Stimulated activated CD8-positive, alpha-beta memory T cell treated with anti-CD3 and anti-CD28 coated beads, Interleukin-15, amount 100 ng/mL, for 4 hours (primary cell): ENCODE data around the gene CCNT1.
"Not testable (repeated sequence)": the region's sequence is repeated elsewhere in the genome, so short reads cannot be mapped to it uniquely, and the experiment has no call there.

Experiments
- DNase-seq, 2 donors: peaks; one replicate each; pipeline ENCODE4 v3.0.0-alpha.2; 2020; ENCODE audit warnings: low read depth in 2 of 2

The CCNT1 gene

GRCh38 chr12:48691826-48692487, 24.6 kb downstream of the CCNT1 start:
- no peak for DNase-seq

DNA sequence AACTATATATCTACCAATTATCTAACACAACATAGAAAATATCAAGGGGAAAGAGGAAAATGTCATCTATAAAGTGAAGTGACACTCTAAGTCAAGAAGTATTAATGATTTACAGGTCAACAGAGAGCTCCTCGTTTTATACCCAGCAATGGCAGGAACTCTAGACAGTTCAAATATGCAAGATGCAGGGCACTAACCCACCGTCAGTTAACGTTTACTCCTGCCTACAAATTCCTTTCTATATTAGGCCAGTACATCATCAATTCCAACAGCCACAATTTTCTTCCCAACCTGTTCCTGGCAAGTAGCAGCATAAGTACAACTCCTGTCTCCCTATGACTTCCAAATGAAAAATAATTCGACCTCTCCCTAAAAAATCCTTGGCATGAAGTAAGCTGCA, 25.5 kb downstream of the CCNT1 start:
- no peak for DNase-seq

DNA sequence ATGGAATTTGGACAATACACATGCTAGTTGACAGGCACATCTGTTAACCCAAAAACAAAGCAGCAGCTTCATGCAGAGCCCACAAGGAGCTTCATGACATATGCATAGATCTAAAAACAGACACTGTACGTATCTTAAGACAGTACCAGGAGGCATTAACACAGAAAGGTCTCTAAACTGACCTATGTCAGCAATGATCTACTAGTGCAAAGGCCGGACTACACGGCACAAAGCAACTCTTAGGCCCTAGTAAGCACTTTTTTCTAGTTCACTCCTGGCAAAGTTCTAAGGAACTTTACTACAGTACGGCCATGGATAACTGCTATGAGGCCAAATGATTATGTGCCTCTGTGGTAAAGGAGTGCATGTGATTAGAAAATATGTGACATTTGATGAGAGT, 26.1 kb downstream of the CCNT1 start:
- DNase-seq, result no peak

GRCh38 chr12:48688836-48689235, 27.7 kb downstream of the CCNT1 start:
- DNase-seq, result no peak

DNA sequence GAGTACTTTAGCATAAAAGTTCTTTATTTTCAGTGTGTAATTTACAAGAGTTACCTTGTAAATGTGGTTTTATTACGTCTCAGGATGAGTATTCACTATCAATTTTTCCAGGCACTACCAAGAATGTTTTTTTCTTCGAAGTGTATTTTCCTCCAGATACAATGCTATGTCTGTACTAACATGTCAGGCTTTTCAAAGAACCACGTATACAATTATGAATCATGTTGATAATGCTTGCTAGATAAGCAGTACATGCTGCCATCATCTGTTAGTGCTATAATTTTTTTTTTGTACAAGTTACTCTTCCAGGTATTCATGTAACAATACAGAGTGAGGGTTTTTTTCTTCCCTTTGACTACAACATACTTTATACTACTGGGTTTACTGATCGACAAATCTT, 28.9 kb downstream of the CCNT1 start:
- DNase-seq, result no peak

- DNase-seq, result no peak
Observed at GRCh38 chr12:48686615-48687334, 29.7 kb downstream of the CCNT1 start.

DNA sequence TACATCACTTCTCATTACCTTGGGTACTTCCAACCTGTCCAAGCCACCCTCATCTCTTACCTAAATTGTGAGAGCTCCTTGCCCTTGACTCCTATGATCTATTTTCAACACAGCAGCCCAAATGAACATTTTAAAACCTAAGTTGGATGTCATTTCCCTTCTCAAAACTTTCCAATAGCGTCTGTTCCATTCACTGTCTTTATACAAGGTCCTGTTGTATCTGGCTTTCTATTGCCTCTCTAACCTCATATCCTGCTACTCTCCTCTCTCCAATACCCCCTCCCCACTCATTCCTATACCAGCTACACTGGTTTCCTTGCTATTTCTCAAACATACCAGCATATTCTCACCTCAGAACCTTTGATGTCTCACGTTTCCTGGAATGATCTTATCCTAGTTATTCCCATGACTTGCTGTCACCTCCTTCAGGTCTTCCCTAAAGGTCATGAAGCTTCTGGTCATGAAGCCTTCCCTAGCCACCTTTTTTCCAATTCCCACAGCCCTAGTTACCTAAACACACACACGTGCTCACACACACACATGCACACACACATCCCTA, 30.4 kb downstream of the CCNT1 start:
- no peak for DNase-seq

GRCh38 chr12:48683534-48683933, 33.0 kb downstream of the CCNT1 start:
- no peak for DNase-seq

DNA sequence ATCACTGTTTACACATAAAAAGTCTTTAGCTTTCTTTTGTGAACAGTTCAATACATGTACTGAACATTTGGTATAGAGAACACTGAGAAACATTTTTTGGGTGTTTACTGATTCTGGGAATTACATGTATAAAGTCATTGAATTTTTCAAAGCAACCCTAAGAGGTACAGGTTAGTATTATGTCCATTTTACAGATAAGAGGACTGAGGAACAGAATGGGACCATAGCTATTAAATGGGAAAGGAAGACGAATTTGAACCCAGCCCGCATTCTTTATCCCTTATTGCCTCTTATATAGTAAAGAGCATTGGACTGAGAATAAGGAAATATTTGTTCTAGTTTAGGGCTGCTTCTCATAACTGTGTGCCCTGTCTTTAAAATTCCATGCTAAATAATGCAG, 33.6 kb downstream of the CCNT1 start:
- DNase-seq, result no peak

DNA sequence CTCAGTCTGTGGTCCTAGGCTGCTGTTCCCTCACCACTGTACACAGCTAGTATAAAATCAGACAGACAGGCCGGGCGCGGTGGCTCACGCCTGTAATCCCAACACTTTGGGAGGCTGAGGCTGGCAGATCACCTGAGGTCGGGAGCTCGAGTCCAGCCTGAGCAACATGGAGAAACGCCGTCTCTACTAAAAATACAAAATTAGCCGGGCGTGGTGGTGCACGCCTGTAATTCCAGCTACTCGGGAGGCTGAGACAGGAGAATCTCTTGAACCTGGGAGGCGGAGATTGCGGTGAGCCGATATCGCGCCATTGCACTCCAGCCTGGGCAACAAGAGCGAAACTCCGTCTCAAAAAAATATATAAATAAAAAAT, 34.0 kb downstream of the CCNT1 start:
- DNase-seq, result not testable (repeated sequence)

DNA sequence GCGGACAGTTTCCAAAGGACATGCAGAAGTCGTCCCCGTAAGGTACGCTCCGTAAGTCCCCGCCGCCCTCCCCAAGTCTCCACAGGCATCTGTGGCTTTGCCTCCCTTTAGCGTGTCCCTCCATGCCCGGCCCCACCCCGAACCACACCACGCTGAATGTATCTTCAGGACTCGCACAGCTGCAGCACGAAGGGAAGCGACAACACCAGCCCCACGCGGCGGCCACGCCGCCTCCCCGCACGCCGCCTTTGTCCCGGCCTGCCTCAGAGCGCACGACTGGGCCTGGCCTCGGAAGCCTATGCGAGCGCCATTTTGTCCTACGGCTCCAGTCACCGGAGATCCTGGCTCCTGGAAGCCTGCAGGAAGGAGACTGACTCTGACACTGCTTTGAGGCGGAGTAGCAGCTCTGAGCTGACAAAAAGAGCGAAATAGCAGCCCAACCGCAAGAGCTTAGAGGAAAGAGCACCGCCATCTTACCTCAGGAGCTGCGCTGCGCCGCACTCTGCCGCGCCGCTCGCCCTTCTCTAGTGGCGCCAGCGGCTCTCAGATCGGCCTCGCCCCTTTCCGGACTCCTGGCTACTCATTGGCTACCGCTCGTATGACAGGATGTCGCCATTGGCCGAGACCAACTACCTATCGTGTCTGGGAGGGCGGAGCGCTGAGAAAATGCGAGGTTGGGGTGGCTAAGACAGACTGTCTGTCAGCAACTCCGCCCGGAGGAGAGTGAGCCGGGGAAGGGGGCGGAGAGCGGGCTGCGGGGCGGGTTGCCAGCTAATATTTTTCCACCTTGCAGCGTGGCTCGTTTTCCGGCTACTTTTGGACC, 34.6 kb downstream of the CCNT1 start, which contains the start of gene KANSL2:
Gene KANSL2, minus strand, starts transcription at position 529 of the 823 bp plus-strand sequence. CDS start 606 bp downstream, outside the sequence.
- DNase-seq, result peak; percentile 93 to 98

DNA sequence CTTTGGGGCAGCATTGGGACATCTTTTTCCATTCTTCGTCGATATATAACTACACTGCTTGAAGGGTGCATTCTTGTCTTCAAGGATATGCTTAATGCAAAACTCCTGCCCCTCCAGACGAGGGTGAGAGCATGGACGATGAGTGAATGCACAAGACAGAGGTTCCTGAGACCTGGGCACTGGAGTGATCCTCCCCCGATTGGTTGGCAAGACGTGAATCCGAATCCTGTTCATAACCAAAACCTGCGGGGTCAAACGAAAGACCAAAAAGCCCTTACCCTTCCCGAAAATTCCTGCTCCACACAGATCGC, 35.2 kb downstream of the CCNT1 start:
- no peak for DNase-seq

GRCh38 chr12:48680861-48681260, 35.6 kb downstream of the CCNT1 start:
- DNase-seq, result no peak

DNA sequence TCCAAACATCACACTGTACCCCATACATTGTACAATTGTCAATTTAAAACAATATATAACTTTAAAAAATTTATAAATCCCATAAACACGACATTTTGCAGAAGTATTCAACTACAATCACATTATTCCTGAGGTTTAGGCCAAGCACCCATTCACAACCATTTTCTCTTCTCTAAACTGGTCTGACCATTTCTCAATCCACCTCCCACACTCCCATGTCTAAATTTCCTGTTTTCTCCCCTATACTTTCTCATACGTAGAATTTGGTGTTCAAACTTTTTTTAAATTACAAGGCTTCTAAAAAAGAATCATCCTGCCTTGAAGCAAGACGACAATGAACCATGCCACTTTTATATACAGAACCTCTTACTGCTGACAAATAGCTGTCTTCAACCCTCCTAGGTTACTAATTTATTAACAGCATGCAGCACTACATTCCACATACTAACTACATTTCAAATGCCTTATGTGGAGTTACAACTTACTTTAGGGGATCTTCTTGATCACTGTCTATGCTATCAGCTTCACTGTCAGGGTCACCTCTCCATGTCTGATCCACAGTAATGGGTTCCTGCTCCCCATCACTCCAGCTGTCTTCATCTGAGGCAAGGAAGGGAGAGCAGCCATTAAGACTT, 37.8 kb downstream of the CCNT1 start:
- no peak for DNase-seq

DNA sequence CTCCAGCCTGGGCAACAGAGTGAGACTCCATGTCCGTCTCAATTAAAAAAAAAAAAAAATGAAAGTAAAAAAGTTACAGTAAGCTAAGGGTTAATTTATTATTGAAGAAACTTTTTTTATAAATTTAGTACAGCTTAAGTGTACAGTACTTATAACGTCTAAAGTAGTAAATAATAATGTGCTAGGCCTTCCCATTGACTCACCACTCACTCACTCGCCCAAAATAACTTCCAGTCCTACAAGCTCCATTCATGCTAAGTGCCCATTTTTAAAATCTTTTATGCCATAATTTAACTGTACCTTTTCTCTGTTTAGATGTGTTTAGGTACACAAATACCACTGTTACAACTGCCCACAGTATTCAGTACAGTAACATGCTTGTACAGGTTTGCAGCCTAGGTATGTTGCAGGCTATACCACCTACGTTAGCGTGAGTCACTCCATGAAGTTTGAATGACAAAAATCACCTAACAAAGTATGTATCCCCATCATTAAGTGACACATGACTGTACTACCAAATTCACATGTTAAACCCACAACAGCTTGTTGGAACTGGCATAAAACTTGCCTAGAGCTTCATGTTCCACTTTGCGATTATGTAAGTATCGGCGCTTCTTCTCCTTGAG, 45.2 kb downstream of the CCNT1 start:
- no peak for DNase-seq

DNA sequence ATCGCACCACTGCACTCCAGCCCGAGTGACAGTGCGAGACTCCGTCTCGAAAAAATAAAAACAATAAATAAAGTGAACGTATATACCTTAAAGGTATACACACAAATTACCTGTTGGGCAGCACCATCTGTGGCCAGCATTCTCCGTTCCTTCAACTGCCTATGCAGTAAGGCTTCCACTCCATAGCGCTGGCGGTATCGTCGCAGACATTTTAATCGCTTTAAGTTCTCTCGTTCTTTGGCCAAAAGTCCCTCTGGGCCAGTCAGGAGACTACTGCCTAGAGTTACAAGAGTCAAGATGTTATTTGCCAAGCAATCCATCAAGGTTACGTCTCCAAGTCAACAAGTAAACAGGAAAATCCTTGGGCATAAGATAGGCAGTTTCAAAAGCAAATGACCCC, 47.5 kb downstream of the CCNT1 start:
- DNase-seq, result no peak

DNA sequence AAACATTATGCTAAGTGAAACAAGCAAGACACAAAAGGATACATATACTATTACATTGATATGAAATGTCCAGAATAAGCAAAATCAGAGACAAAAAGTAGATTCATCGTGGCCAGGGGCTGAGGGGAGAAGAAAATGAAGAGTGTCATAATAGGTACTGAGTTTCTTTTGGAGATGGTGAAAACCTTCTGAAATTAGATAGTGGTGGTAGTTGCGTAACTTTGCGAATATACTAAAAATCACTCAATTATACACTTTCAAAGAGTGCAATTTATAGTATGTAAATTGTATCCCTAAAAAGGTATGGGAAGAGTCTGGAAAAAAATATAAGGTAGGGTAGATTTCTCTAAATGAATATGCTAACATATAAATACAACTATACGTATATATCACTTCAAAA, 56.6 kb downstream of the CCNT1 start:
- no peak for DNase-seq

DNA sequence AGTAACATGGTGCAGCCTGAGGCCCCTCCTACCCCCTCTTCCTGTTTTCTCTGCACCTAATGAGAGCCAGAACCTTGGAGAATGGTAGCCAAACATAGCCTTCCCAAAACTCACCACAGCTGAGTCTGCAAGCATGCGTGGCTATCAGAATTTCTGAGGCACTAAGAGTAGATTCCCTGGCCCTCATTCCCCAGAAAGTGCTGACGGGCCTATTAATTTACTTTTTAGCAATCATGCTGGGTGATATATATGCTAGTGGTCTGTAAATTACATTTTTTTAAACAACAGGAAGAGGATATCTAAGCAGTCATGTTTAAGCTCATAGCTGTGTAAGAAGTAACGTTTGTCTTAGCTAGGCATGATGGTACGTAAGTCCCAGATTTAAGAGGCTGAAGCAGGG, 64.8 kb downstream of the CCNT1 start:
- DNase-seq, result no peak

DNA sequence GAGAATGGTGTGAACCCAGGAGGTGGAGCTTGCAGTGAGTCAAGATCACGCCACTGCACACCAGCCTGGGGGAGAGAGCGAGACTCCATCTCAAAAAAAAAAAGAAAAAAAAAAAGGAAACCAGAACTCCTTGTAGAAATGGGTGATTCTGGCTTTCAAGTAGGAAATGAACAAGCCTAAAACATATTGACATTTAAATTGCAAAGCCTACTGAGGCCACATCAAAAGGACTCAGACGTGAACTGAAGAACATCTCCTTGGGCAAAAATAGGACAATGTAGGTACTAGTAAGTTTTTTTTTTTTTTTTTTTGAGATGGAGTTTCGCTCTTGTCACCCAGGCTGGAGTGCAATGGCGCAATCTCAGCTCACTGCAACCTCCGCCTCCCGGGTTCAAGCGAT, 71.2 kb downstream of the CCNT1 start:
- not testable (repeated sequence) for DNase-seq

- DNase-seq, result no peak
Observed at GRCh38 chr12:48643011-48643410, 73.5 kb downstream of the CCNT1 start.

- DNase-seq, result not testable (repeated sequence)
Observed at GRCh38 chr12:48641752-48642555, 74.6 kb downstream of the CCNT1 start.
